Midbrain (tissue), 1 donor: ENCODE data around the gene LYPD6.
"Not testable (repeated sequence)": the region's sequence is repeated elsewhere in the genome, so short reads cannot be mapped to it uniquely, and the experiment has no call there.

ENCODE experiments used
- DNase-seq: peaks from one replicate; lab custom pipeline; 2025; lab: John Stamatoyannopoulos, UW

Gene LYPD6

GRCh38 chr2:149330127-149331022 lies at the start of gene LYPD6:
Gene LYPD6 (plus strand): TSS chr2:149330587. CDS start chr2:149437709, 107,122 bp downstream.
- peak; percentile 86 for DNase-seq

- DNase-seq: no peak
Measured at GRCh38 chr2:149281441-149281840, 48.9 kb upstream of the LYPD6 start.

GRCh38 chr2:149290662-149291061 lies 39.7 kb upstream of the LYPD6 start:
- no peak for DNase-seq

GRCh38 chr2:149291881-149292280 lies 38.5 kb upstream of the LYPD6 start:
- DNase-seq: no peak

- DNase-seq: no peak
Measured at GRCh38 chr2:149296031-149296430, 34.4 kb upstream of the LYPD6 start.

- DNase-seq: no peak
Measured at GRCh38 chr2:149307014-149307413, 23.4 kb upstream of the LYPD6 start.

GRCh38 chr2:149310349-149310748 lies 20.0 kb upstream of the LYPD6 start:
- DNase-seq: no peak

- no peak for DNase-seq
Measured at GRCh38 chr2:149312039-149312438, 18.3 kb upstream of the LYPD6 start.

- peak; percentile 34 for DNase-seq
Measured at GRCh38 chr2:149313512-149313972, 16.8 kb upstream of the LYPD6 start.

GRCh38 chr2:149314687-149315086 lies 15.7 kb upstream of the LYPD6 start:
- no peak for DNase-seq

GRCh38 chr2:149315461-149315860 lies 14.9 kb upstream of the LYPD6 start:
- DNase-seq: no peak

- DNase-seq: not testable (repeated sequence)
Measured at GRCh38 chr2:149318566-149318965, 11.8 kb upstream of the LYPD6 start.

- no peak for DNase-seq
Measured at GRCh38 chr2:149320362-149320761, 10.0 kb upstream of the LYPD6 start.

- DNase-seq: no peak
Measured at GRCh38 chr2:149329068-149329467, 1.3 kb upstream of the LYPD6 start.

- DNase-seq: peak; percentile 55
Measured at GRCh38 chr2:149329489-149330126, 779 bp upstream of the LYPD6 start.

GRCh38 chr2:149331023-149331400 lies 625 bp downstream of the LYPD6 start:
- DNase-seq: no peak

GRCh38 chr2:149332364-149332763 lies 2.0 kb downstream of the LYPD6 start:
- DNase-seq: no peak

- no peak for DNase-seq
Measured at GRCh38 chr2:149333636-149334035, 3.2 kb downstream of the LYPD6 start.

- DNase-seq: no peak
Measured at GRCh38 chr2:149334156-149334555, 3.8 kb downstream of the LYPD6 start.

- DNase-seq: no peak
Measured at GRCh38 chr2:149339324-149339723, 8.9 kb downstream of the LYPD6 start.

- no peak for DNase-seq
Measured at GRCh38 chr2:149342509-149342908, 12.1 kb downstream of the LYPD6 start.

GRCh38 chr2:149344105-149344504 lies 13.7 kb downstream of the LYPD6 start:
- DNase-seq: no peak

- DNase-seq: no peak
Measured at GRCh38 chr2:149346272-149346671, 15.9 kb downstream of the LYPD6 start.
